IPS DF 4.7 (cell line): ENCODE measurements around the gene GH1.

Experiments used
- DNase-seq: peaks from one replicate; pipeline ENCODE4 v3.0.0-alpha.2; 2013; ENCODE audit warnings: low spot score; ENCODE audit errors: extremely low read depth

The GH1 gene

DNA sequence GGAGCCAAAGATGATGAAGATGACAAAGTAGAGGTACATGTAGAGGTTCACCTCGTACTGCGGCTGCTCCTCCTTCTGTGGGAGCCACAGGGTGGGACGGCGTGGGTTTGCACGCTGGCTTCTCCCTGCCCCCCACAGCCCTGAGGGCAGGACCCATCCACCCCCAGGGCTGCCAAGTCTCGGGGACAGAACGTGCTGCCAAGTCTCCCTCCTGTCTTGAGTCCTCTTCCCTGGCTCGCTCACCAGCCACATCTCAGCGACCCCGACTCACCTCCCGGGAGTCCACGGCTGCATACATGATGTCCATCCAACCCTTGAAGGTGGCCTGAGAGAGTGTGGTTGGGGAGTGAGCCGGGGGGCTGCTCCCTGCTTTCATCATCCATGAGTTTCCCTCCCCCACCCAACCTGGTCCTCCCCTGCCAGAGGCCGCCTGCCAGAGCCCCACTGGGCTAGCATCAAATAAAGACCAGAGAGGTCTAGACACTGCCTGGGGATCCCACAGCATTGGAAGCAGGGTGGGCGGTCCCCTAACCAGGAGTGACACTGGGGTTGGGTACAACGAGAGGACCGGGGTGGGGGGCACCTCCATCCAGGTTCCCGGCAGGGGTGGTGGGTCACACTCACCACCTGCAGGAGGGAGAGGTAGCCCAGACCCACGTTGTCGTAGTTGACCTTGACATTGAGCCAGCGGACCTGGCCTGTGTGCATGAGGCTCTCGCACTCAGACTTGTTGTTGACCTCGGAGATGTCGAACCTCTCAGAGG is 26.3 kb upstream of the GH1 start:
- DNase-seq = no peak

DNA sequence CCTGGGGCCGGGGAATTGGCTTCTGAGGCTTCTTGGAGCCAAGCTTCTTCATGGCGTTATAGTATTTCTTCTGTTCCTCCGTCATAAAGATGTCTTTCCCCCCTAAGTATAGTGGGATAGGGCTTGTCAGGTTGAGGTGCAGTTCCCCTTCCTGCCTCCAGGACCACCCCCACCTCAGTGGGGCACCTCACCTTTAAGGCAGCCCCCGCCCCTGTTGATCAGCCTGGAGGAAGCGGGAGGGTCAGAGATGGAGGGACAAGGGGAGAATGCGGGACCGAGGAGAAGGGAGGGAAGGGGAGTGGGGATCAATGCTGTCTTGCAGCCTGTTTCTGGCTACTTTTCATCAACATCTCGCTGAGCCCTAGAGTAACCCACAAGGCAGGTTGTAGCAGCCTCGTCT is 25.1 kb upstream of the GH1 start:
- DNase-seq = no peak

DNA sequence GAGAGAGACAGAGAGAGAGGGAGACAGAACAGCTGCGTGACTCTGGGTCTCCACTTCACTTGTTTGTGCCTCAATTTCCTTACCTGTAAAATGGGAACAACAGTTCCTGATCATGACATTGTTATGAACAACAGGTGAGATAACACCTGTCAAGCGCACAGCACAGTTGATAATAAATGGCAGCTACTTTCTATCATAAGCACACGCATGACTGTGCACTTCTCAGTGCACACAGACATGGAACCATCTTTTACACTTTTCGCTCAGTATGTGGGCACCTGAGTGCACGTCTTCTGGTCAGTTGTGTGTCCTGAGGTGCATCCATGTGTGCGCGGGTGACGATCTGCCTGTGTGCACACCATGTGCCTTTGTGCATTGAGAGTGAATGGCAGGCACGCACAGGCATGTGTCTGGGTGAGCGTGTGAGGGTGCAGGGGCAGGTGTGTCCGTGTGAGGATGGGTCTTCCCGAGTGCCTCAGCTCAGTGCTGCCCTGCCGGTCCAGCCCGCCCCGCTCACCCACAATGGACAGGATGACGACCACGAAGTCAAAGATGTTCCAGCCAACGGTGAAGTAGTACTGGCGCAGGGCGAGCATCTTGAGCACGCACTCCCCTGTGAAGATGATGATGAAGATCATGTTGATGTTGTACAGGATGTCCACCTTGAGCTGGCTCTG is 23.8 kb upstream of the GH1 start:
- no peak for DNase-seq

DNA sequence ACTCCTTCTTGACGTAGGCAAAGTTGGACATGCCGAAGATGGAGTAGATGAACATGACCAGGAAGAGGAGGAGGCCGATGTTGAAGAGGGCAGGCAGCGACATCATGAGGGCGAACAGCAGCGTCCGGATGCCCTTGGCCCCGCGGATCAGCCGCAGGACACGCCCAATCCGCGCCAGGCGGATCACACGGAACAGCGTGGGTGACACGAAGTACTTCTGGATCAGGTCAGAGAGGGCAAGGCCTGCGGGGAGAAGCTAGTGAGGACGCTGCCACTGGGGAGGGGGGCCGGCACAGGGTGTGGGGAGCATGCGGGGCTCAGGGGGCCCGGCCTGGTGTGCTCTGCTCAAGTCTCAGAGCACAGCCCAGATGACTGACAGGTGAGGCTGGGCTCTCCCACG is 23.1 kb upstream of the GH1 start:
- no peak for DNase-seq

DNA sequence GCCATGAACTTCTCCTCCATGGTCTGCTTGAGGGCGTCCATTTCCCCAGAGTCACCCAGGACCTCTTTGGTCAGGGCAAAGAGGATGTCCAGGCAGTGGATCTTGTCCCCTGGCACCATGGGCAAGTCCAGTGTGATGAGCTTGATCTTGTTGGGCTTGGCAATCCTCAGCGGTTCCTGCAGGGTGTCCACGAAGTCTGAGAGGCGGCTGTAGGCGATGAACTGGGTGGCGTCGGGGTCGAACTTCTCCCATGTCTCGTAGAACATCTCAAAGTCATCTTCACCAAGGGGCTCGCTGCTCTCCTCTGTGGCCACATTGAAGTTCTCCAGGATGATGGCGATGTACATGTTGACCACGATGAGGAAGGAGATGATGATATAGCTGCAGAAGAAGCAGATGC is 22.5 kb upstream of the GH1 start:
- DNase-seq = no peak

DNA sequence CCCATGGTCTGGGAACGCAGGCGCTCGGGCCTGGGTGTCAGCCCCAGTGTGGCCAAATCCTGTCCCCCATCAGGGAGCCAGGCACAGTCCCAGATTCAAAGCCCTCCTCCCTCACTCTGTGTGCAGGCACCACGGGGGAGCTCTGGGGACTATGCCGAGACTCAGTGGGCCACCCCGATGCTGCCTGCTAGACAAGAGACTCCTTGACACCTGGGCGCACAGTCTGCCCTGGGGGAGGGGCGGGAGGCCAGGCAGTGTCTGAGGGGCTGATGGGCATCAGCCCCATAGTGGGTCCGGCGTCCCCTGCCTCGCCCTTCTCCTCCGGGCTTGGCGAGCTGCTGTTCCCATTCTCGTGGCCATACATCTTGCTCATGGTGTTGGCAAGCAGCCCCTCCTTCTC is 21.9 kb upstream of the GH1 start:
- no peak for DNase-seq

DNA sequence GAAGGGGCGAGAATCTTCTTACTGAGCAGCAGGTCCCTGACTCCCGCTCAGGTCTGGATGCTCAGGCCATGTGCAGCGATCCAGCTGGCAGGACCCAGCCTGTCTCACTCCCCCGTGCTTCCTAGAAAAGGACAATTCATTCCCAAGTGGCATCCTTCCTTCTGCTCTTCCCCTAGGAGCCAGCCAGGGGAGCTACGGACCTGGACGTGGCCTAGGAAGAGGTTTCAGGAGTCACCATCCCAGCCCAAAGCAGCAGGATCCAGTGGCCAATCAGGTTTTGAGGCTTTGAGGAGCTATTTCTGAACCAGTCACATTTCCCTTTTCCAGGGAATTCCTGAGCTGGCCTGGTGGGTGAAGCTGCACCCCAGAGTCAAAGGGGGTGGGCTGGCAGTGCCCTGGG is 21.2 kb upstream of the GH1 start:
- no peak for DNase-seq

DNA sequence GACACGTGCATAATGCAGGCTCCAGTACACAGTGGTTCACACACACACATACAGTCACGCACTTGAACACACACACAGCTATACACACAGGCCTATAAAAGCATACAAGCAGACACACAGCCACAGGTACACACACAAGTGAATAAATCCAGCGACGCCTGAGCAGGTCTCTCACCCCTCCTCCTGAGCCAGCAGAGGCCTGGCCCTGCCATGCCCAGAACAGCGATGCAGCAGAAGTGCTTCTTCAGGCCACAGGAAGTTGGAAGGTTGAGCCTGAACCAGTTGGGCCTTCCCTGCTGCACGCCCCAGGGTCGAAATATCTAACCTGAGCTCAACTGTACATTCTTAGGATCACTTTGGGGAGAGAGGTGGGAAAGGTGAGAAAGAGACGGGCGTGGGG is 20.8 kb upstream of the GH1 start:
- no peak for DNase-seq

DNA sequence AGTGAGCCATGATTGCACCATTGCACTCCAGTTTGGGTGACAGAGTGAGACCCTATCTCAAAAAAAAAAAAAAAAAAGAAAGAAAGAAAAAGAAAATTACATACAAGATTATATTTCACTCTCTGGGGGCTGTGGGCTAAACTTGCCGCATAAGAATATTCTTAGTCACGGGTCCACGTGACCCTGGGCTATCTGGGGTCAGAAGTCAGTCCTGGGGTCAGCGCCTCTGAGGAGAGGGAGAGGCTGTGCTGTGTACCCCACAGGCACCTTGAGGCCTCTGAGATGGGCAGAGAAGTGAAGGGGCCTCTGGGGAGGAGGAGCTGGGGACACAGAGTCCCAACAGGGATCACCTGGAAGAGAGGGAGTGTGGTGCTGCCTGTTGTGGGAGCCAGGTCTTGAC is 19.3 kb upstream of the GH1 start:
- DNase-seq = no peak

DNA sequence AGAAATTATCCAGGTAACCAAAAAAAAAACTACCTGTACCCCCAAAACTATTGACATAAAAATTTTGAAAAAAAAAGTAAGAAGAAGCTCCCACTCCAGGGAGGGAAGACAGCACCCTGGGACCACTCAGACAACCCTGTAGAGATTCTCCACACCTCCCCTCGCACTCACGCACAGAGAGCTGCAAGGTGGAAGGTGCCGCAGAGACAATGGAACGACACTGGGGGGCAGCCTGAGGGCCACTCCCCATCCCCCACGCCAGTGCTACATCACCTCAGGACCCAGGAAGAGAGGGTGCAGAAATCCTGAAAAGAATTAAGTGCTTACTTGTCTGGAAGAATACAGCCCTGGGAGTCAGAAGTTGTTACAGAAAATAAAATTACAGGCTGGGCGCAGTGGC is 18.7 kb upstream of the GH1 start:
- no peak for DNase-seq

DNA sequence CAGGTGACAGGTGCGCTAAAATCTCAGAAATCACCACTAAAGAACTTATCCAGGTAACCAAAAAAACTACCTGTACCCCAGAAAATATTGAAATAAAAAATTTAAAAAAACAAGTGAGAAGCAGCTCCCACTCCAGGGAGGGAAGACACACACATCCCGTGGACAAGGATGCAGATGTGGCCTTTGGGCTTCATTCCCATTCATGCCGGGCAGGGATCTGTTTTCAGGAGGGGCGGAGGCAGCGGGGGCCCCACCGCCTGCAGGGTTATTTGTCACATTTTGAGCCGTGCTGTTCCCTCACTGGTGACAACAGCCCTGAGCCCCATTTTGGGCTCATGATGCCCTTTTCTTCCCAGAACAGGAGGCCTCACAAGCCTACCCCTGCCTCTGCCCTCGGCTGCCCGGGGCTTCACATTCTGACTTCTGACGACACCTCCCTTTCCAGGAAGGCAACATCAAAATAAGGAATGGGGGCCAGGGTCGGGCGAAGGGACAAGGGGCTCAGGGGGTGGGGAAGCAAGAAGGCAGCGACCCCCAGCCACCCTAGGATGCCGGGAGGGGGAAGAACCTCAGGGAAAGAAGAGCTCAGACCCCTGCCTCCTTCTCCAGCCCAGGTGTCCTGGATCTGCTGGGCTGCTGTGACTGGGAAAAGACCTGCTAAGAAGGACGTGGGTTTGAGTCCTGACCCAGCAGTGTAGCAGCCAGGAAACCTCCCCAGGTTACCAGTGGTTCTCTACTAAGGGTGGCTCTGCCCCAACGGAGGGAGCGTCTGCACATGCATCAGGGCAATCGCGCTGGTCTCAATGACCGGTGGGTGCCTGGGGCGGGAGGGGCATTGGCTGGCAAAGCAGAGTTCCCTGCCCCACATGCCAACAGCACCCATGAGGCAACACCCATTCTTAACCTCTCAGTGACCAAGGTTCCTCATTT is 15.8 kb upstream of the GH1 start:
- no peak for DNase-seq

DNA sequence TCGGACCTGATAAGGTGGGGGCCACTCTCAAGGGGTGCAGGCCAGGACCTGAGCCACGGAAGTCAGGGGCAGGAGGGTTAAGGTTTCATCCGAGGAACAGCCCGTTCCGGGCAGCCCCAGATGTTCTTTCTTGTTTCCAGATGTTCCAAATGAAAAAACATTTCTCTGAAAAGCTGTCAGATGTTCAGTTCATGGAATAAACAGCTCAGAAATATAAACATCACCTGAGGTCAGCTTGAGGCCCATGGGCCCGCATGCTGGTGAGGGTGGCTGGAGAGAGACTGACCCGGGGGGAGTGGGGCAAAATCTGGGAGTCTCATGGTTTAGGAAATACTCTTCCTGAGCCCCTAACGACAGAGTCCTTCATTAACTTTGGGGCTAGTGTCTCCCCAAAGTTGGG is 15.0 kb upstream of the GH1 start:
- DNase-seq = no peak

DNA sequence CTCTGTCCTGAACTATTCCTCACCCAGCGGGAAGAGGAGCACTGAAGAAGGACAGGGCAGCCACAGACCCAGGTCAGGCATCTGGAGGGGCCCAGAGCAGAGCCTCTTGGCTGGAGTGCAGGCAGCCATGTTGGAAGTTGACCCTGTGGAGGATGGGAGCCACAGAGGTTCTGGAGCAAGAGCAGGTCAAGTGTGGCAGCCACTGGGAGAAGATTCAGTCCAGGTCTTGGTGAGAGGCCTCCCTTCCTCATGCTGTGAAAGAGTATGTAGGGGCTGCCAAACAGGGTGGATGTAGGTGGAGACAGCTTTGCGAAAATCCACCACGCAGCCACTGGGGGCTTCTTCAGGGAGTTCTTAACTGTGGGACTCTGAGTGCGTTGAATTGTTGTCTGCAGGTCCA is 14.1 kb upstream of the GH1 start:
- DNase-seq = no peak

DNA sequence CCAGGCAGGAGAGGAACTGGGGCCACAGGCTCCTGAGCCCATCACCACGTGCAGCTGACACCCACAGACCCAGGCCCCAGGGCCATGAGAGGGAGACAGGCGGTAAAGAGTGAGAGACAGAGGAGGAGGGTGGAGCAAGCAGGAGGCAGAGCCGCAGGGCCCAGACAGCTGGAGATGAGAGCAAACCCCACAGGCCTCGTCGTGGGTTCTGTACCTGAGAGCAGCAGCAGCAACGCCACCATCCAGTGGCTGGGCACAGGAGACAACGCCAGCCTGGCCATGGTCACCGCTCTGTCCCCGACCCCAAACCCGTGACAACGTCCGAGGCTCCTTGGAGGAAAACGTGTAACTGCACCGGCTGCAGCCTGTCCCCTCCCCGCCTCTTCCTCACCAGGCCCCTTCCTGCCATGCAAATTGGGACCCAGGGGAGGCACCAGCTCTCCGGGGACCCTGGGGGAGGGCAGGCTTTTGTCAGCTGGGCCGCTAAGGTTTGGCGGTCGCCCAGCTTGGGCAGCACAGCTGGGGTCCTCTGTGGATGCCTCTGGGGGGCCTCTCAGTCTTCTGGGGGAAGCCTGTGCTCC is 13.4 kb upstream of the GH1 start, which contains the start of gene CD79B:
TSS of gene CD79B (minus strand) at position 351 of the 581 bp plus-strand sequence. CDS start at position 281, 70 bp downstream.
- no peak for DNase-seq

DNA sequence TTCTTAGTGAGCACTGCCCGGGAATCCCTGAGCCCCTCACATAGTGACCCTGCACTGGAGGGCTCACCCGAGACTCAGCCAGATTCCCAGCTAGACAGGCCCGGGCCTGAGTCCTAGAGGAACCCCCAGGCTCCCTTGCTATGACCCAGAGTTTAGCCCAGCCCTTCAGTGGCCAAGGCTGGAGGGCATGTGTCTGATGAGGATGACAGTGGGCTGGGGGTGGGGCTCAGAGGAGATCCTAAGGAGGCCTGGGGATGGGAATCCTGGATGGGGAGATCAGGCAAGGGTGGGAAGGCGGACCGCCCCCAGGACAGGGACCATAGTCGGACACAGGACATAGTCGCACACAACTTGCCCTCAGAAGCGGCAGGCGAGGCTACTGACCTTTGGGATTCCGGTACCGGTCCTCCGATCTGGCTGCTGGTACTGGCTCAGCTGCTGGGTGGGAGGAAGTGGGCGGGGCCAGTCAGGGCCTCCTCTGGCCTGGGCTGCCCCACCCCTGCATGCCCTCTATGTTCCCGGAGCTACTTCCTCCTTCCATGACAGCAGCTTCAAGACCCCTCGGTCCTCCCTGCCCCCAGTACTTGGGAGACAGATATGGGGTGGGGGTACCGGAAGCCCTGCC is 12.4 kb upstream of the GH1 start:
- DNase-seq = no peak

DNA sequence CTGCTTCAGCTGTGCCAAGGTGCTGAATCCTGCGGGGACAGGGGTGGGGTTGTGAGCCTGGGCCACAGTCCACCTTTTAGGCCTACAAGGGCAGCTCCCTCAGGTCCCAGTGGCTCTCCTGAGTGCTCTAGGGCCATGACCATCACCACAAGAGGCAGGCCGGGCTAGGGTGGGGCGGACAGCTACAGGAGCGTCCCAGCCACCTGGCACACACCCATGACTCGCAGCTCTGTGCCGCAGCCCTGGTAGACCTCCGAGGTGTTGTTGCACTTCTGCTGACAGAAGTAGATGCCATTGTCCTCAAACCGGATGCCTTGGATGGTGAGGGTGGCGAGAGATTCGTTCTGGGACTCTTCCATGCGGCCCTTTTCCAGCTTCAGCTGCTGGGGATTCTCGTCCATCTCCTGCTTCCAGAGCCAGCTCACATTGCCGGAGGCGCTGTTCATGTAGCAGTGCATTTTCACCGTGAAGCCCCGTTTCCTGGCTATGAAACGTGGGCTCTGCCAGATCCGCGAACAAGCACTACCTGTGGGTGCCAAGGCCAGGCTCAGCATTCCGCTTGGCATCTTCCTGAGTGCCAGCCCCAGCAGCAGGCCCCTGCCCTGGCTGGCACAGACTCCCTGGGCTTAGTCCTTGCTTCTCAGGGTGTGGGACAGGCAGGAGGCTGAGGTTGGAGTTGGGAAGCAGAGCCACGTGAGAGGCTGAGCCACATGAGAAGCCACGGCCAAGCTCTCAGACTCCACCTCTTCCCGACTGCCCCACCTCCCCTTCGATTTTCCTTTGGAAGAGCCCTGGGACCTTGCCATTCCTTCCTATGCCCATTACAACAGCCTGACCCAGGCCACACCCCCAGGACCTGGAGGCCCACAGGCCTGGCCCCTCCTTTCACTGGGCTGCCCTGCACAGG is 11.5 kb upstream of the GH1 start:
- no peak for DNase-seq

DNA sequence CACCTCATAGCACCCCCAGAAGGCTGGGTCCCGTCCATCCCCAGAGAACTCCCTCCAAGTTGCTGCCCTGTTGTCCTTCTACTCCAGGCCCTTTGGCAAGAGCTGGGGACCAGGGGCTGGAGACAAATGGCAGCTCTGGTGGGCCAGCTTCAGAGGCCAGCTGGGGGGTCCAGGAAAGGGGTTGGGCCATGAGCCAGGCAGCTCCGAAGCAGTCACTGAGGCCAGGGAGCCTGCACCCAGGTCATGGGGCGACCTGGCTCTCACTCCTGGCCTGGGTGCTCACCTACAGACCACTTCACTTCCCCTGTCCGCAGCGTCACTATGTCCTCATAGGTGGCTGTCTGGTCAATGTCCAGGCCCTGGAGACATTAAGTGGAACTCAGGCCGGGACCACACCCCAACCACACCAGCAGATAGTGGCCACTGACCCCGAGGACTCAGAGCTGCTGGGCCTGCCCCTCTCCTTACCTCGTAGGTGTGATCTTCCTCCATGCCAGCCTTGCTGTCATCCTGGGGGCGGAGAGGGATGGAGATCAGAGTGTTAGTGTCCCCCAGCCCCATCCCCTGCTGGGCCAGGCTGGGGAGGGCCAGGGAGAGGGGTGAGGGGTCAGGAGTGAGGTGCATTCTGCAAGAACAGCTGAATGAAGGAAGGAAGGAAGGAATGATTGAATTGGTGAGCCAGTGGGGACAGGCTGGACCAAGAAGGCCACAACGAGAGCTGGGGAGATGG is 10.5 kb upstream of the GH1 start:
- DNase-seq = no peak

DNA sequence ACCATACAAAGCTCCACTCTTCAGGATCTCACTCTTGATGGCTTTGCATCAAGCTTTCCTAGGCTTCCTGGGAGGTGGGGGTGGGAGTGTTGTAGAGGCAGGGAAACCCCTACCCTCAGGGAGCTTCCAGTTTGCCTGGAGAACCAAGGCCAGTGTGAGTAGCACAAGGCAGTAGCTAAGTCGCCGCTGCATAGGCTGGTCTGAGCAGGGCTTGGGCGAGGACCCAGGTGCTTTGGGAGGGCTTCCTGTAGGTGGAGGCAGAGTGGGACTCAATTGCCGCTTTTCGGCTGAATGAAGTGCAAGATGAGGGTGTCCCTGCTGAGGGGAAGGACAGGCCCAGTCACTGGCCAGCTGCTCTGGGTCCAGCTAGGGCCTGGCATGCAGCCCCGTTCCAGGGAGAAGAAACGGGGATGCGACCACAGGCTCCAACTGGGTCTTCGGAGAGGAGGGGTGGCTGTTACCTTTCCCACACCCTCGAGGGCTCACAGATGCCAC is 9.6 kb upstream of the GH1 start:
- no peak for DNase-seq

DNA sequence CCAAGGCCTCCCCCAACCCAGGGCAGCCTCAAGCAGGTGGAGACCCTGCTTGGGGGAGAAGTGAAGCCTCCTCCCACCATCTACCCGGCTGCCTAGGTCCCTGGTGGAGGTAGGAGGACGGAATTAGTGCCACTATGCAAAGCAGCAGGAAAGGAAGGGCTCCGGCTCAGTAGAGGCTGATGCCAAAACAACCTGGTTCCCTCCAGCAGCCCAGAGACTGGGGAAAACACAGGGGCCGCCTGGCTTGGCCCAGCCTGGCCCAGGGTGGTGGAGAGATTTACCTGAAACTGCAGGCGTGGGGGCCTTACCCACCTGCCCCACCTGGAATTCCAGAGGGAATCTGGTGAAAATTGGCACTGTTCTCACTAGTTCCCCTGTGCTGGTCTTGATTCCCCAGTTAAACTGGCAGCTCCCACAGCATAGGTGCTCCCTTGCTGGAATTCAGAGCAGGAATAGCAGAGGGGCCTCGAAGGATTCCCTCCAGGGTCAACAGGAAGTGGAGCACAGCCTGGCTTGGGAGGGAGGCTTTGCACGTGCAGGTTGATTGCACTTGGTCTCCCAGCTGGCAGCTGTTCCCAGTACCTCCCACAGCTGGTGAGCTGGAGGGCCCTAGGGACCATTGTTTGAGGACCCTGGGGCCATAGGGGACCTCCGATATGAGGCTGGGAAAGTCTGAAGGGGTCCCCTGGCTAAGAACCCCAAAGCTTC is 9.0 kb upstream of the GH1 start:
- no peak for DNase-seq
